Pulmonary artery endothelial cell (primary cell): ENCODE data around the gene KCNK7. TPM values are rescaled to one million over a fixed set of nuclear protein-coding genes. Genes with fewer than 3 reads are reported as not detected.
"Not testable (repeated sequence)": the region's sequence is repeated elsewhere in the genome, so short reads cannot be mapped to it uniquely, and the experiment has no call there.

Experiments used
- DNase-seq: peaks from one replicate; pipeline ENCODE4 v3.0.0-alpha.2; 2011; ENCODE audit warnings: low read depth, low spot score
- total RNA-seq: library from RNA; depleted of rRNA; stranded (reverse); fragments of >200 nt; gene quantifications from 2 replicates; pipeline ENCODE4 v1.2.3, GENCODE V29; 2014

The KCNK7 gene
- total RNA-seq, 1 donor from 2014 or later = 0.13 TPM

- DNase-seq = no peak
Measured at GRCh38 chr11:65574811-65575567, 20.6 kb downstream of the KCNK7 start.

DNA sequence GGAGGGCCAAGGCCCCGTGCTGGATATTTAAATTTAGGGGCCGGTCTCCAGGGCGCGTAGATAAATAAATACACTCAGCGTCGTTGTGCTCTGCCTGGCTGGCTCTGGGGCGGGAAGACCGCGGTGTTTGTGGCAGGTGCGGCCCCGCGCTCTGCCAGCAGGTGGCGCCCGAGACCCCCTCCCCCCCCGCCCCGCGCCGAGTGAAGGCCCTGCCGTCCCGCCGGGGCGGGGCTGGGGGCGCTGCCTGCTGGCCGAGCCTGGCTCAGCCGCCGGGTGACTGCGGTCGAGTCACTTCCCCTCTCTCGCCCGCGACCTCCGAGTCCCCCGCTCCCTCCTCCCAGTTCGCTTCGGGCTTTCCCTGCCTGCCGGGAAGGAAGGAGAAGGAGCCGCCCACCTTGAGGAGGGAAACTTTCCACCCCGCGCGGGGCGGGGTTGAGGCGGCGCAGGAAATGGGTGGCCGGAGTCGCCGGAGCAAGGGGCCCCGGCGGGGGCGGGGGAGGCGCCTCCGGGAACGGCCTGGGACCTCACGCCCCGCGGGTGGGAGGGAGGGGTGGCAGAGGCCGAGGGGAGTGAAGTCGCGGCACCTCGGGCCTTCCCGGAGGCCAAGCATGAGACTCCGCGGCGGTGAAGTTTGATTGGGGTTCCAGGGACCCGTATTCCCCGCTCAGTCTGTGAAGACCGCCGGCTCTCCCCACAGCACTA is 21.3 kb downstream of the KCNK7 start:
- peak; percentile 84 for DNase-seq

DNA sequence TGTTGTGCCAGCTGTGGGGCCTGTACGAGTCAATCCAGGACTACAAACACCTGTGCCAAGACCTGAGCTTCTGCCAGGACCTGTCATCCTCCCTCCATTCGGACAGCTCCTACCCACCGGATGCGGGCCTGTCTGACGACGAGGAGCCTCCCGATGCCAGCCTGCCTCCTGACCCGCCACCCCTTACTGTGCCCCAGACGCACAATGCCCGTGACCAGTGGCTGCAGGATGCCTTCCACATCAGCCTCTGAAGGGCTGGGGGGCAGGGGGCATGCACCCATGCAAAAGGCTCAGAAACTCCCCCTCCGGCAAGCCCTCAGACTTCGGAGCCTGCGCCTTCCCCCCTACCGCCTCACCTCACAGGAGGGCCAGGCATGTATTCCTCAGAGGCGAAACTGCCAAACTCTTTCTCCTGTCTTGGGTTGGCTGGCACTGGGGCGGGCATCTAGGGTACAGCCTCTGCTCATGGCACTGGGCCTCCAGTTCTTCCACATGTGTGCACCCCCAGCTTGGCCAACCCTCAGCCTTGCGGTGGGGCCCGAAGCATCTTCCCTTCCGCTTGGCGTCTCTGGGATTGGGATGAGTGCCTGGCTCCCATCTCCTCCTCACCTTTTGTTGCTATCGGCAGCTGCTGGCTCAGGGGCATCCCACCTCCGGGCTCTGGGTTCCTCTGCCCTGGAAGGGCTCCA is 22.1 kb downstream of the KCNK7 start:
- no peak for DNase-seq

GRCh38 chr11:65572356-65573051 is 23.1 kb downstream of the KCNK7 start, which contains the start of gene FAM89B:
TSS of gene FAM89B (plus strand) at chr11:65572538. CDS start at chr11:65572670, 132 bp downstream.
- peak; percentile 58 for DNase-seq

GRCh38 chr11:65571940-65572339 is 23.7 kb downstream of the KCNK7 start:
- DNase-seq = no peak

DNA sequence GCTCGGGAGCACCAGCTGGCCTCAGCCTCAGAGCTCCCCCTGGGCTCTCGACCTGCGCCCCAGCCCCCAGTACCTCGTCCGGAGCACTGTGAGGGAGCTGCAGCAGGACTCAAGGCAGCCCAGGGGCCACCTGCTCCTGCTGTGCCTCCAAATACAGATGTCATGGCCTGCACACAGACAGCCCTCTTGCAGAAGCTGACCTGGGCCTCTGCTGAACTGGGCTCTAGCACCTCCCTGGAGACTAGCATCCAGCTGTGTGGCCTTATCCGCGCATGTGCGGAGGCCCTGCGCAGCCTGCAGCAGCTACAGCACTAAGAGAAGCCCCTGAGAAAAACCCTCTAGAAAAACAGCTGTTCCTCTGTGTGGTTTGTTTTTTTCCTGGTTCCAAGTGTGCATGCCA is 24.2 kb downstream of the KCNK7 start:
- DNase-seq = no peak

DNA sequence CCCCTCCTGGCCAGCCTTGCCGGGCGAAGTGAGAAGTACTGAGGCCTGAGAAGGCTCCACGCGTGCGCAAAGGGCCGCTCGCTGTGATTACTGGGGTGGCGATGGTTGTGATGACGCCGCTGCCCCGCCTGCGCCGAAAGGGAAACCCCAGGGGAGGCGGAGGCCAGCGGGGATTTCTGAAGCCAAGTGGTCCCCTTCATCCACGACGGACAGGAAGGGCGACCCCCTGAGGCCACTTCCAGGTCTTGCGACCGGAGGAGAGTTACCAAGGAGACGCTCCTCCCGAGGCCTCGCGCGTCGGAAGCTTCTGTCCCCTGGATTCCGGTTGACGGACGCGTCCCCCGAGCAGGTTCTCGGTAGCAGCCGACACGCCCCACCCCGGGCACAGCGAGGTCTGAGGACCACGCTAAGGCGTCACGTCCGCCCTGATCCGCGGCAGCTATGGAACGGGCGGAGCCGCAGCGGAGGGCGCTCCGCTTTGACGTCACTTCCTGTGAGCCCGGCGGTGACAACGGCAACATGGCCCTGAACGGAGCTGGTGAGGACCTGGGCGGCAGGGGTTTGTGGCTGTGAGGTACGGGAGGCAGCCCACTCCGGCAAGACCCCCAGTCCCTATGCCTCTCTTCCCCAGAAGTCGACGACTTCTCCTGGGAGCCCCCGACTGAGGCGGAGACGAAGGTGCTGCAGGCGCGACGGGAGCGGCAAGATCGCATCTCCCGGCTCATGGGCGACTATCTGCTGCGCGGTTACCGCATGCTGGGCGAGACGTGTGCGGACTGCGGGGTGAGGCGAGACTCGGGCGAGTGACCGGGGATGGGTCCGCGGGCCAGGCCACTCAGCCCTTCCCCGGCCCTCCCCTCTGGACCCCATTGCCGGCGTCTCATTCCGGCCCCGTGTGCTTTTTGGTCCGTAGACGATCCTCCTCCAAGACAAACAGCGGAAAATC is 25.4 kb downstream of the KCNK7 start, which contains the start of gene ZNRD2:
Gene ZNRD2 (plus strand): TSS at position 505 of the 946 bp plus-strand sequence. CDS start 15 bp downstream, at position 520.
- peak; percentile 95 for DNase-seq

- DNase-seq = no peak
Measured at GRCh38 chr11:65569164-65569972, 26.2 kb downstream of the KCNK7 start.

GRCh38 chr11:65565624-65566453 is 29.8 kb downstream of the KCNK7 start:
- DNase-seq = no peak

DNA sequence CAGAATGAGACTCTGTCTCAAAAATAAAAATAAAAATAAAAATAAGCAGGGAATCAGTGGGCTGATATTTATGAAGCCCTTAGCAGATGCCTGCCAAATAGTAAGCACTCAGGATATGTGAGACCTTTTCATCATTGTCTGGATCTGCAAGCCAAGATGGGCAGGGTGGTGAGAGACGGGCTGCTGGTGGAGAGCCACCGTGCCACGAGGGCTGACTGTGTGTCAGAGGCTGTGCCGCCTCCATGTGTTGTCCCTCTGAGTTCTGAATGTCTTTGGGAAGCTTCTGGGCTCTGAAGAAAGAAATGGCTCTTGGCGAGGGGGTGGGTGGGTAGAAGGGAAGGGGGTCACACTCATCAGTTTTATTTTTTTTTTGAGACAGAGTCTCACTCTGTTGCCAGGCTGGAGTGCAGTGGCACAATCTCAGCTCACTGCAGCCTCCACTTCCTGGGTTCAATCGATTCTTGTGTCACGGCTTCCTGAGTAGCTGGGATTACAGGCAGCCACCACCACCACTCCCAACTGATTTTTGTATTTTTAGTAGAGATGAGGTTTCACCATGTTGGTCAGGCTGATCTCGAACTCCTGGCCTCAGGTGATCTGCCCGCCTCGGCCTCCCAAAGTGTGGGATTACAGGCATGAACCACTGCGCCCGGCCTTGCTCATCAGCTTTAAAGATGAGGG is 30.6 kb downstream of the KCNK7 start:
- DNase-seq = not testable (repeated sequence)

GRCh38 chr11:65563601-65564000 is 32.0 kb downstream of the KCNK7 start:
- no peak for DNase-seq

DNA sequence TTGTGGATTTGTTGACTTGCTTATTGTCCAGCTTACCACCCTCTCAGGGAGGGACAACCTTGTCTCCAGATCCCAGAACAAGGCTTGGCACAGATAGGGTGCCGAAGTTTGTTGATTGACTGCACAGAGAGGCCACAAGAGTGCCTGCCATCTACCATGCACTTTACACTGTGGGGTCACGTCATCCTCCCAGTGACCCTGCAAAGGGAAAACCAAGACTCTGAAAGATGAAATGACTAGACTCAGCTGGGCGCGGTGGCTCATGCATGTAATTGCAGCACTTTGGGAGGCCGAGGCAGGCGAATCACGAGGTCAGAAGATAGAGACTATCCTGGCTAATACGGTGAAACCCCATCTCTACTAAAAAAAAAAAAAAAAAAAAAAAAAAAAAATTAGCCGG is 32.8 kb downstream of the KCNK7 start:
- DNase-seq = no peak

DNA sequence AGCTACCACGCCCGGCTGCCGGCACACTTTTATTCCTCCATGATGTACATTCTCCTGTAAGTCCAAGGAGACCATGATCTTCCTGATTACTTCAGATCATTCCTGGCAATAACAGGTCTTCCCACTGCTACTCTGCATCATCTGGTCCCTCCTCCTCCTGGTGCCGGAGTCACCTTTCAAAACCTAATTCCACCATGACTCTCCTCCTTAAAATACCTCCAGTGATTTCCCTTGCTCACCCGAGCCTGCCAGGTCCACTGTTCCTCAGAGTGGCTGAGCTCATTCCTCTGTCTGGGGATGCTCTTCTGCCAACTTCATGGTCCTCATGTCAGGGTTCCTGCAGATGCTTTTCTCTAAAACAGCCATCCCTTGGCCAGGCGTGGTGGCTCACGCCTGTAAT is 33.6 kb downstream of the KCNK7 start:
- DNase-seq = no peak

DNA sequence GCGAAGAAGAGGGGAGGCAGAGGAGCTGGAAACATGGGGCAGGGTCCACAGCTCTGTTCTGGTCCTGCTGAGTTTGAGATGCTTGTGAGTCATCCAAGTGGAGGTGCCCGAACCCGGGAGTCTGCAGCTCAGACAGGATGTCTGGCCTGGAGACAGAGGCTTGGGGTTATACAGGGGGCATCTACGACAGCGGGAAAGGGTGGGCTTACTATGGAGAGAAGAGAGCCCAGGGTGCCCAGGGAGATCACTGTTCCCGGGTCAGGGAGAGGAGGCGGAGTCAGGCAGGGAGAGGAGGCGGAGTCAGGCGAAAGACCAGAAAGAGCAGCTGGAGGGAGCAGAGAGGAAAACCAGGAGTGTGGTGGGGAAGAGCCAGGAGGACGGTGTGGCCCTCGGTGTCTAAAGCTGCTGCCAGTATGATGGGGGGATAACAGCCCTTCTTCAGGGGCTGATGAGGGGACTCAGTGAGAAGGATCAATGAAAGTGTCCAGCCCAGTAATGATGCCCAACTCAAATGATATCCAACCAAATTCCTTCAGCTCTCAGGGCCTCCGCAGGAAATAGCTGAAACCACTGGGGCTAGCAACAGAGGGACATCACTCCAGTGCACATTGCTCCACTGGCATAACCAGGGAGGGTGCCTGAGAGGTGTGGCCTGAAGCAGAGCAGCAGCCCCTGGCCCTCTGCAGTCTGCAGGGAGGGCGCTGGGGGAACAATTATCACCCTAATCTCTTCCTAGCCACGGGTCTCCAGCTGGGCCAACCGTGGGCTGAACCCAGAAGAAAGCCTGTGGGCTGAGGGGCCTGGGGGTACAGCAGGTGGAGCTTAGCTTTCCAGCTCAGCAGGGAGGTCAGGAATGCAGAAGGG is 34.8 kb downstream of the KCNK7 start:
- DNase-seq = no peak

- no peak for DNase-seq
Measured at GRCh38 chr11:65559951-65560537, 35.6 kb downstream of the KCNK7 start.

- DNase-seq = no peak
Measured at GRCh38 chr11:65559535-65559934, 36.1 kb downstream of the KCNK7 start.
